Osteocyte (in vitro differentiated cells): ENCODE data around the gene CEP135. TPM values are rescaled to one million over a fixed set of nuclear protein-coding genes. Genes with fewer than 3 reads are reported as not detected.

Experiments used
- DNase-seq: peaks from one replicate; pipeline ENCODE4 v3.0.0; 2021; ENCODE audit warnings: mixed read lengths; ENCODE audit not compliant: unreplicated experiment; ENCODE audit errors: extremely low spot score
- H3K27ac Mint-ChIP-seq: one replicate; pipeline ENCODE4 v1.8.0; 2021; ENCODE audit warnings: mild to moderate bottlenecking, mixed read lengths; ENCODE audit not compliant: unreplicated experiment
- H3K27me3 Mint-ChIP-seq: one replicate; pipeline ENCODE4 v1.8.0; 2021; ENCODE audit warnings: mixed read lengths; ENCODE audit not compliant: unreplicated experiment
- H3K36me3 Mint-ChIP-seq: one replicate; pipeline ENCODE4 v1.8.0; 2021; ENCODE audit warnings: mixed read lengths; ENCODE audit not compliant: unreplicated experiment
- H3K4me1 Mint-ChIP-seq: one replicate; pipeline ENCODE4 v1.8.0; 2021; ENCODE audit warnings: mixed read lengths; ENCODE audit not compliant: unreplicated experiment
- H3K4me3 Mint-ChIP-seq: one replicate; pipeline ENCODE4 v1.8.0; 2021; ENCODE audit warnings: mild to moderate bottlenecking, moderate library complexity, mixed read lengths; ENCODE audit not compliant: unreplicated experiment
- H3K9me3 Mint-ChIP-seq: one replicate; pipeline ENCODE4 v1.8.0; 2021; ENCODE audit warnings: mixed read lengths; ENCODE audit not compliant: unreplicated experiment
- CTCF ChIP-seq: fragments of 200-600 bp; sonication (generic); IDR thresholded peaks from 2 replicates; pipeline ENCODE4 v1.5.0; 2021; ENCODE audit warnings: antibody characterized with exemption, mild to moderate bottlenecking, moderate library complexity
- total RNA-seq: library from RNA; stranded (reverse); gene quantifications from 2 replicates; pipeline ENCODE4 v1.2.1, GENCODE V29; 2021

Gene CEP135
- total RNA-seq, 1 donor from 2014 or later, result 11.8 TPM

GRCh38 chr4:55920571-55920970, 28.2 kb upstream of the CEP135 start:
- no peak for DNase-seq
- no peak overlapping the region for H3K4me3 Mint-ChIP-seq

DNA sequence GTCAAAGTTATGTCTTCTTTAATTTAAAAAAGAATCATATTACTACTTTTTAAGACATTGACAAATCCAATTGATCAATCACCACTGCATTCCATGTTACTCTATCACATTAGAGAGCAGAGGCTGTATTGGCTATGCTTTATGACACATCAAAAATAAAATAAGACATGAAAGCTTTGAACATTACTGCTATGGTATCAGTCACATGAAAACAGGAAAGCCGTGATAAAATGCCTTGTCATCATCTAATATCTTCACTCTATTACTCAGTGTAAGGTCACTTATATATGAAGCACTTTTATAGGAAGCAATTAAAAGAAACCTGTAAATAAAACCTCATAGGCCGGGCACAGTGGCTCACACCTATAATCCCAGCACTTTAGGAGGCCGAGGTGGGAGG, 27.7 kb upstream of the CEP135 start:
- no peak for DNase-seq
- H3K36me3 Mint-ChIP-seq, result no peaks in the 10 kb centered on the region

More at GRCh38 chr4:55920571-55920970, 28.2 kb upstream of the CEP135 start:
- TF ChIP-seq CTCF, result no peak
- Mint-ChIP-seq H3K27ac (no peak overlapping the region), H3K4me1 (no peaks in the 10 kb centered on the region), H3K36me3 (no peaks in the 10 kb centered on the region), H3K27me3 (no peaks in the 10 kb centered on the region), H3K9me3 (no peaks in the 10 kb centered on the region)

GRCh38 chr4:55925241-55925640, 23.5 kb upstream of the CEP135 start:
- Mint-ChIP-seq H3K9me3 (no peaks in the 10 kb centered on the region), H3K4me3 (no peak overlapping the region), H3K27ac (no peak overlapping the region), H3K4me1 (no peaks in the 10 kb centered on the region), H3K36me3 (no peaks in the 10 kb centered on the region), H3K27me3 (no peaks in the 10 kb centered on the region)
- DNase-seq, result peak; percentile 8
- no peak for TF ChIP-seq CTCF

More for the DNA sequence above, 27.7 kb upstream of the CEP135 start:
- Mint-ChIP-seq H3K4me3 (no peak overlapping the region), H3K4me1 (no peaks in the 10 kb centered on the region), H3K27me3 (no peaks in the 10 kb centered on the region), H3K9me3 (no peaks in the 10 kb centered on the region), H3K27ac (no peak overlapping the region)
- no peak for TF ChIP-seq CTCF

DNA sequence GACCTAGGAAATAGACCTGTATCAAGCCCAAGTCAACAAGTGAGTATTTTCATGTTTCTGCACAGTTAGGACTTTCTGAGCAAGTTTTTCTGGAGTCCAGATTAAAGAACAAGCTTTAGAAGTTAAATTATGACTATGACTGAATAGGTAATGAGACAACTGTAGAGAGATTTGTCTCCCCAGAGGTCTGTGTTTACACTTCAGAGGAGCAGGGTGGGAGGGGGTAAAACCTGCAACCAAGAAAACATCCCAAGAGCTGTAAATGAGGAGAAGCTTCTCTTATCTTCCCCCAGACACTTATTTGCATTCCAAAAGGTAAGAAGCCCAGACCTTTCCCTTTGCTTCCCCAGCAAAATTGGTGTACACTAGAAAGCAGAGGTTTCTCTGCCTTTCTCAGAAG, 22.1 kb upstream of the CEP135 start:
- Mint-ChIP-seq H3K27me3 (no peaks in the 10 kb centered on the region), H3K36me3 (no peaks in the 10 kb centered on the region), H3K4me1 (no peaks in the 10 kb centered on the region), H3K9me3 (no peaks in the 10 kb centered on the region), H3K27ac (no peak overlapping the region), H3K4me3 (no peak overlapping the region)
- no peak for DNase-seq
- no peak for TF ChIP-seq CTCF

GRCh38 chr4:55927803-55928437, 20.8 kb upstream of the CEP135 start:
- Mint-ChIP-seq H3K9me3 (no peaks in the 10 kb centered on the region), H3K4me1 (no peaks in the 10 kb centered on the region), H3K27ac (no peak overlapping the region), H3K27me3 (no peaks in the 10 kb centered on the region), H3K4me3 (no peak overlapping the region), H3K36me3 (no peaks in the 10 kb centered on the region)
- no peak for TF ChIP-seq CTCF
- no peak for DNase-seq
